SW 1271 (cell line): Measurements from ENCODE around the gene USHBP1.
"Not testable (repeated sequence)": the region's sequence is repeated elsewhere in the genome, so short reads cannot be mapped to it uniquely, and the experiment has no call there.

ENCODE experiments used
- DNase-seq, 2 experiments: peaks; one replicate each; lab custom pipeline; 2025; lab: John Stamatoyannopoulos, UW

The USHBP1 gene

DNA sequence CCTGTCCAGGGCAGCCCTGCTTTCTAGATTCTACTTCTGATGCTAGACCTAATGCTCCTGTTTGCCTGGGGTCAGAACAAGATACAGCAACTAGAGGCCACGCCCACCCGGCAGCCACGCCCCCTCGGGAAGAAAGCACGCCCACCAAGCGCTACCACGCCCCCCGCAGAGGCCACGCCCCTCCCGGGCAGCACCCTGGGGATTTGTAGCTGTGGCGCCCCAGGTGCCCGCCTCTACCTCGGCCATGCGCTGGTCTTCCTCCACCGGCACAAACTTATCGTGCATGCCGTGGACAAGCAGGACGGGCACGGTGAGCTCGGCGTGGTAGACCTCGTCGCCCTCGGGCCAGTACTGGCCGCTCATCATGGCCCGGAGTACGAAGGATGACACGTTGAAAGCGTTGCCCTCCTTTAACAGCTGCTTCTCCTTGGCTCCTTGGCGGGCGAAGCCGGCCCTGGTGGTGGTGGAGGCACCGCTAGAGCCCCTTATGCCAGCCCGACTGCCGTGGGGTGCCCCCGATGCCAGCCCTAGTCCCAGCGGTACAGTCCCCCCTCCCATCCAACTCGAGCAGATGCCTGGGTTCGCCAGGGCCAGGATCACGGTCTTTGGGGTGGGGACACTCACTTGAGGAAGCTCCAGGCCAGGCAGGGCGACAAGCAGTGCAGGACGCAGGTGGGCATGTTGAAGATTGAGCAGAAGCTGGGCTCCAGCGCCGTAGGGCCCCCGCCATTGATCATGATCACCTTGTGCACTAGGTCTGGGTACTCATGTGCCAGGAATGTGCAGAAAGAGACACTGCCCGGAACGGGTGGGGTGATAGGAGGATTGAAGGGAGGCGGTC lies 29.7 kb upstream of the USHBP1 start:
- no peak for DNase-seq

DNA sequence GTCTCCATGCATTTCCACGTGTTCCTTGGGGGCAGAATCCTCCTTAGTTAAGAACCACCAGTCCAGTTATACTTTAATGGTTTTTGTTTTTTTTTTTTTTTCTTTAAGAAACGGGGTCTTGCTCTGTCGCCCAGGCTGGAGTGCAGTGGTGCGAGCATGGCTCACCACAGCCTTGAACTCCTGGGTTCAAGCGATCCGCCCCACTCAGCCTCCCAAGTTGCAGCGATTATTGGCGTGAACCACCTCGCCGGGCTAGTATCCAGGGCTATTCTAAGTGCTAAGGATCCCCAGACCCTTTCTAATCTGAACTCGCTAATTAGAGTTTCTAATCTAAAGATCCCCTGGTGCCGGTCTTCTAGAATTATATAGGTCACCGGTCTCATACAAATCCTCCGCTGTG lies 29.1 kb upstream of the USHBP1 start:
- no peak for DNase-seq

DNA sequence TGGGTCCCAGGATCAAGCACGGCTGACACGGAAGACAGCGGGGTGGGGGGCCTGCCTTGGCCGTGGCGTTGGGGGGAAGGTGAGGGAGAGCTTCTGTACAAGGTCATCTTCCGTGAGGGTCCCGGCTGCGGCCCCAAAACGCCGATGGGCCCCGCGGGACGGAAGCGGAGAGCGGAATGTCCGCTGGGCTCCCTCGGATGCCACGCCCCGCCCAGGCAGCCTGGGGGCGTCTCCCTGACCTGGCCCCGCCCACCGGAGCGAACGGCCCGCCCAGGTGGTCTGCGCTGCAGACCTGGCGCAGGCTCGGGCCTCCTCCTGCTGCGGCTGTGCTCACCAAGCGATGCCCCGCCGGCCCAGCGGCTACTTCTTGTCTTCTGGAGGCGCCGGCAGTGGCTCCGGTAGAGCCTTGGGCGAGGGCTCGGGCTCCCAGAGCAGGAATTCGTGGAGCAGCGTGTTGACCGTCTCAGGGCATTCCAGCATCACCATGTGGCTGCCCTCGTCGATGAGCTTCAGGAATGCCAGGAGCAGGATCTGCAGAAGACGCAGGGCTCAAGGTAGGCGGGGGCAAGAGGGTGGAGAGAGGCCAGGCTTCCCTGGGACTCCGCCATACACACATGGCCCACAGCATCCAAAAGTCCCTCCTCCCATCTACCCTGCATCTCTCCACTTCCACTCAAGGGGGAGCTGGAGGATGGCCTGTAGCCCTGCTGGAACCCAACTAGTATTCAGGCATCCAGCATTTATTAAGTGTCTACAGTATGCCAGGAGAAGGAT lies 27.9 kb upstream of the USHBP1 start:
- peak in 1 of 2 experiments; percentile 16 for DNase-seq

DNA sequence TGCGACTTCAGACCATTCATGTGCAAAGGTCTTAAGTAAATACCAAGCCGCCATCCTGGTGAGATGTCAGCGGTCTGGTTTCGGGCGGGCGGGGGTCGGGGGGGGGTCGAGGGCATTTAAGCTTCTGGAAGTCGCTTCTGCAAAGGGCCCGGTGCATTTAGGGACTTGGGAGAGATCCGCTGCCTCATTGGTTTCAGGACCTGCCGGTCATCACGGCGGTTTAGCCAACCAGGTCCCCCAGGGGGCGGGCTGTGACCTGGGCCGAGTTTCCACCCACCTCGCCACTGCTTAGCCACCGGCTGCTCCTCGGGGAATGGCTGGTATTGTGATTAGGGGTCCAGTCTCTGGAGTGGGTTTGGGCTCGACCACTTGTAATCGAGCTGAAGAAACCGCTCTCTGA lies 24.9 kb upstream of the USHBP1 start:
- DNase-seq: peak in 1 of 2 experiments; percentile 10

DNA sequence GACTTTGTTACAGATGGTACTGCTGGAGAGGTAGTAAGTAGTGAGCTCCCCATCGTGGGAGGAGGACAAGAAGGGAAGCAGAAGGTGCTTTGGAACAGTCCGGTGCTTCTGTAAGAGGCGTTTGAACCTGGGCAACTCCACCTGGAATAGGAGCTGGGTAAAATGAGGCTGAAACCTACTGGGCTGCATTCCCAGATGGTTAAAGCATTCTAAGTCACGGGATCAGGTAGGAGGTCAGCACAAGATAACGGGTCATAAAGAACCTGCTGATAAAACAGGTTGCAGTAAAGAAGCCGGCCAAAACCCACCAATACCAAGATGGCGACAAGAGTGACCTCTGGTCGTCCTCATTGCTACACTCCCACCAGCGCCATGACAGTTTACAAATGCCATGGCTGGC lies 22.2 kb upstream of the USHBP1 start:
- DNase-seq: no peak

DNA sequence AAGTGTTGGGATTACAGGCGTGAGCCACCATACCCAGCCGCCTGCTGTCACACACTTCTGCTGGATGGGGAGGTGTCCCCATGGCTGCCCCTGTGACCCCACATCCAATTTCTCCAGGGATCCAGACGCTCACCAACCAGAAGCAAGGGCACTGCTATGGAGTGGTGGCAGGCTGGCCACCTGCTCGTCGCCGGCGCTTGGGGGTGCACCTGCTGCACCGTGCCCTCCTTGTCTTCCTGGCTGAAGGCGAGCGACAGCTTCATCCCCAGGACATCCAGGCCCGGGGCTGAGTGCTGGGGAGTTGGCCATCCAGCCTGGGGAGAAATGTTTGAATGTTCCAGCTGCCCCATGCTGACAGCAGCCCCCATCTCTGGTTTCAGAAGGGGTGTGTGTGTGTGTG lies 21.7 kb upstream of the USHBP1 start:
- no peak for DNase-seq

DNA sequence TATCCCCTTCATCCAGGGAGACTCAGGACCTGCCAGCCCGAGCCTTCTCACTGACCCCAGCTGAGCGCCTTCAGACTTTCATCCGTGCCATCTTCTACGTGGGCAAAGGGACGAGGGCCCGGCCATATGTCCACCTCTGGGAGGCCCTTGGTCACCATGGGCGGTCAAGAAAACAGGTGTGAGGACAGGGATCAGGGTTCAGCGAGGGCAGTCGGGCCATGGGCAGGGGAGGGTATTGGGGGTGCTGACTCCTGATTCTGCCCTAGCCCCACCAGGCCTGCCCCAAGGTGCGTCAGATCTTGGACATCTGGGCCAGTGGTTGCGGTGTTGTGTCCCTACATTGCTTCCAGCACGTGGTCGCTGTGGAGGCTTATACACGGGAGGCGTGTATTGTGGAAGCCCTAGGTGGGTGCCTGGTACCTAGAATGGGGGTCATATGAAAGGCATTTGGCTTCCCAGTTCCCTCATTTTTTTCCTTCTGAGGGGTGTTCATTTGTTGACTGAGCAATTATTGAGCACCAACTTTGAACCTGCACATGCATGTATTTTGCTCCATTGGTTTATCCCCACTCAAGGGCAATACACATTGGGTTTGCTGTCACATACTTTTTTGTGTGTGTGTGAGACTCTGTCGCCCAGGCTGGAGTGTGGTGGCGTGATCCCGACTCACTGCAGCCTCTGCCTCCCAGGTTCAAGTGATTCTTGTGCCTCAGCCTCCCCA lies 21.0 kb upstream of the USHBP1 start:
- no peak for DNase-seq

DNA sequence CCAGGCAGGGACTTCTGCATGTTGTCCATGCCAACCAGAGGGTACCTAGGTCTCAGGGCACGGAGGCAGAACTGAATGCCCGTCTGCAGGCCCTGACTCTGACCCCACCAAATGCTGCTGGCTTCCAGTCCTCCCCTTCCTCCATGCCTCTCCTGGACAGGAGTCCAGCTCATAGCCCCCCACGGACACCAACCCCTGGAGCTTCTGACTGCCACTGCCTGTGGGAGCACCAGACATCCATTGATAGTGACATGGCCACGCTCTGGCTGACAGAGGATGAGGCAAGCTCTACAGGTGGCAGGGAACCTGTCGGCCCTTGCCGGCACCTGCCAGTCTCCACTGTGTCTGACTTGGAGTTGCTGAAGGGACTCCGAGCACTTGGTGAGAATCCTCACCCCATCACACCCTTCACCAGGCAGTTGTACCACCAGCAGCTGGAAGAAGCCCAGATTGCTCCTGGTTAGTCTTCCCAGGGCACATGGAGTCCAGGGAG lies 19.0 kb upstream of the USHBP1 start:
- no peak for DNase-seq

DNA sequence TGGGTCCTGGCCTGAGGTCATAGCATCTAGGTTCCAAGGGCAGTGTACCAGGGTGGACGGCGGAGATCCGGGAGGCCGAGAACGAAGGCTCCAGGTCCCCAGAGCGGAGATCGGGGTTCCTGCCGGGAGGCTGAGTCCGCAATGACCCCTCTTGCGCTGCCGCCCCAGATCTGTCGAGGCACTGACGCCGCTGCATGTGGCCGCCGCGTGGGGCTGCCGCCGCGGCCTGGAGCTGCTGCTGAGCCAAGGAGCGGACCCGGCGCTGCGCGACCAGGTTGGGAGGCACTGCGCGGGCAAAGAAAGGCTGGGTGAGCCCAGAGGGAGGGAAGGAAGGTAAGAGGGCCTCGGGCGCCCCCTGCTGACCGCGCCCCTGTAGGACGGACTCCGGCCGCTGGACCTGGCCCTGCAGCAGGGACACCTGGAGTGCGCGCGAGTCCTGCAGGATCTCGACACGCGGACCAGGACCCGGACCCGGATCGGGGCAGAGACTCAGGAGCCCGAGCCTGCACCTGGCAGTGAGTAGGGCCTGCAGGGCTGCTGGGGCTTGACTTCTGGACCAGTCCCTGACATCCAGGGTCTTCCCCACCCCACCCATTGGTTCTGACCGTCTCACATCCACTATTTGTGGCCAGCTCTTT lies 18.1 kb upstream of the USHBP1 start:
- peak; percentile 67 to 74 for DNase-seq

DNA sequence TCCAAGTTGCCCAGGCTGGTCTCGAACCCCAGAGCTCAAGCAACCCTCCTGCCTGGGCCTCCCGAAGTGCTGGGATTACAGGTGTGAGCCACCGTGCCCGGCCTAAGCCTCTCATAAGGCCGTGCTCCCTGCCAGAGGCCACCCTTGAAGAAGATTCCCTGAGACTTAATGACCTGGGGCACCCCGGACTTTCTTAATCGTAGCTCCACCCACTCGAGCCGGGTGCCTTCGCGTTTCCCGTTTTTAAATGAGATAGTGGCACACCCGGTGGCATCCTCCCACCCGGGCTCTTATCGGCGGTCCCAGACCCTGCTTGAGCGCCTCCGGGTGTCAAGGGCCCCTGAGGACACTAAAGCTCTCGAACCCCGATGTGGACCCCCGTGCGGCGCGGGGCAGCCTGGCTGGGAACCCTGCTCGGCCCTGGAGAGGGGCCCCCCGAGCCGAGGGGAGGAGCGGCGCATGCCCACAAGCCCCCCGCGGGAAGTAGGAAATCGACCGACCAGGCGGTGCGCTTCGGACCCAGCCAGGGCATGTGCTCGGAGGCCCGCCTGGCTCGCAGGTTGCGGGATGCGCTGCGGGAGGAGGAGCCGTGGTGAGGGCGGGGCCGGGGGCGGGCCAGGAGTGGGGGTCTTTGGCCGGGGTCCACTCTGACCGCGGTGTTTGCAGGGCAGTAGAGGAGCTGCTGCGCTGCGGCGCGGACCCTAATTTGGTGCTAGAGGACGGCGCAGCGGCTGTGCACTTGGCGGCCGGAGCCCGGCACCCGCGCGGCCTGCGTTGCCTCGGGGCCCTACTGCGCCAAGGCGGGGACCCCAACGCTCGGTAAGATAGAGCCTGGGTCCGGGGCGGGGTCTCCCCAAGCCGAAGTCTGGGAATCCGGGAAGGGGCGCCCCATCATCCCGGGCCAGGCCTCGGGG lies 17.1 kb upstream of the USHBP1 start, which contains the start of gene ANKLE1:
TSS of gene ANKLE1 (plus strand) at position 511 of the 914 bp plus-strand sequence. CDS start at position 531, 20 bp downstream.
- no peak for DNase-seq

DNA sequence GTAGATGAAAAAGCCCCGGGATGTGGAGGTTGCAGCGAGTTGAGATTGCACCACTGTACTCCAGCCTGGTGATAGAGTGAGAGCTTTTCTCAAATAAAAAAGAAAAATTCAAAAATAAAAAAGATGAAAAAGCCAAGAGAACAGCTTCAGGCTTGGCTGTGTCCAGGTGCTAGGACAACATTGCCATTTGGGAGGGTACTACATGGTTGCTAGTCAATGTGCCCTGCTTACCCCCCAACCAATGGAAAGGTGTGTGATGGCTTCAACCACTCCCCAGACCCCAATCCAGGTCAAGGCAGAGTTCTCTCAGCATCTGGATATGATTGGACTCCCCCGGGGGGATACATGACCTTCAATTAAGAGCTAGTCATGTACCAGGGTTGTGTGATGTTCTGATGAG lies 14.9 kb upstream of the USHBP1 start:
- DNase-seq: no peak

DNA sequence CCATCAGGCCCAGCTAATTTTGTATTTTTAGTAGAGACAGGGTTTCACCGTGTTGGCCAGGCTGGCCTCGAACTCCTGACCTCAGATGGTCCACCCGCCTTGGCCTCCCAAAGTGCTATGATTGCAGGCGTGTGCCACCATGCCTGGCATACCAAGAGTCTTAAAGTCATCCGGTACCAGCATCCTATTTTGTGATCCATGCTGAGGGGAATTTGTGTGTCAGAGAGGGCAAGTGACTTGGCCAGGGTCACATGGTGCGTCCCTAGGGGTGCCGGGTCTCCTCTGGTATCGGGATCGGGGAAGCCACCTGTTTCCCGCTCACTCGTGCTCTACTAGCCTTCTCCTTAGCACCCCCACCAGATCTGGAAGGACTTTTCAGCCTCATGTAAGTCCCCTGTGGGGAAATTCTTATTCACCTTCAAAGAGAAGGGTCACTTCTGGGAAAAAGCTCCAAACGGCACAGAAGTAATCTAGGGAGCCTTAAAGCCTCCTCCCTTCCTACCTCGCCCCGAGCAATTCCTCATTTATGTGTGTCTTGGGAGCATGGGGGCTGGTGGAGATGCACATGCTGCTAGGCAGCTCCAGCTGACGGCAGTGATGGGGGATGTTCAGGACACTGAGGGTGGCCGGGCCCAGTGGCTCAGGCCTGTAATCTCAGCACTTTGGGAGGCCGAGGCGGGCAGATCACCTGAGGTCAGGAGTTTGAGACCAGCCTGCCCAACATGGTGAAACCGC lies 11.1 kb upstream of the USHBP1 start:
- DNase-seq: no peak

DNA sequence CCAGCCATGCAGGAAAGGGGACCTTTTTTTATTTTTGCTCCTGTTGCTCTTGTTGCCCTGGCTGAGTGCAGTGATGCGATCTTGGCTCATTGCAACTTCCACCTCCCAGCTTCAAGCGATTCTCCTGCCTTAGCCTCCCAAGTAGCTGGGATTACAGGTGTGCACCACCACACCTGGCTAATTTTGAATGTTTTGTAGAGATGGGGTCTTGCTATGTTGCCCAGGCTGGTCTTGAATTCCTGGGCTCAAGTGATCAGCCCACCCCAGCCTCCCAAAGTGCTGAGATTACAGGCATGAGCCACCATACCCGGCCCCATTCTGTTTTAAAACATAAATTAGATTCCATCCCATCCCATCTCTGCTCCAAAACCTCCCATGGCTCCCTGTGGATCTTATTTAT lies 10.3 kb upstream of the USHBP1 start:
- not testable (repeated sequence) for DNase-seq

DNA sequence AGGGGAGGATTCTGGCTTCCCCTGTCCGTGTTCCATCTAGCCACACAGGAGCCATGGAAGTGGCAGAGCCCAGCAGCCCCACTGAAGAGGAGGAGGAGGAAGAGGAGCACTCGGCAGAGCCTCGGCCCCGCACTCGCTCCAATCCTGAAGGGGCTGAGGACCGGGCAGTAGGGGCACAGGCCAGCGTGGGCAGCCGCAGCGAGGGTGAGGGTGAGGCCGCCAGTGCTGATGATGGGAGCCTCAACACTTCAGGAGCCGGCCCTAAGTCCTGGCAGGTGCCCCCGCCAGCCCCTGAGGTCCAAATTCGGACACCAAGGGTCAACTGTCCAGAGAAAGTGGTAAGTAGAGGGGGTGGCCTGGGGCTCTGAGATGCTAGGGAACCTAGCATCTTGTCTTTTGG lies 4.2 kb upstream of the USHBP1 start:
- no peak for DNase-seq

DNA sequence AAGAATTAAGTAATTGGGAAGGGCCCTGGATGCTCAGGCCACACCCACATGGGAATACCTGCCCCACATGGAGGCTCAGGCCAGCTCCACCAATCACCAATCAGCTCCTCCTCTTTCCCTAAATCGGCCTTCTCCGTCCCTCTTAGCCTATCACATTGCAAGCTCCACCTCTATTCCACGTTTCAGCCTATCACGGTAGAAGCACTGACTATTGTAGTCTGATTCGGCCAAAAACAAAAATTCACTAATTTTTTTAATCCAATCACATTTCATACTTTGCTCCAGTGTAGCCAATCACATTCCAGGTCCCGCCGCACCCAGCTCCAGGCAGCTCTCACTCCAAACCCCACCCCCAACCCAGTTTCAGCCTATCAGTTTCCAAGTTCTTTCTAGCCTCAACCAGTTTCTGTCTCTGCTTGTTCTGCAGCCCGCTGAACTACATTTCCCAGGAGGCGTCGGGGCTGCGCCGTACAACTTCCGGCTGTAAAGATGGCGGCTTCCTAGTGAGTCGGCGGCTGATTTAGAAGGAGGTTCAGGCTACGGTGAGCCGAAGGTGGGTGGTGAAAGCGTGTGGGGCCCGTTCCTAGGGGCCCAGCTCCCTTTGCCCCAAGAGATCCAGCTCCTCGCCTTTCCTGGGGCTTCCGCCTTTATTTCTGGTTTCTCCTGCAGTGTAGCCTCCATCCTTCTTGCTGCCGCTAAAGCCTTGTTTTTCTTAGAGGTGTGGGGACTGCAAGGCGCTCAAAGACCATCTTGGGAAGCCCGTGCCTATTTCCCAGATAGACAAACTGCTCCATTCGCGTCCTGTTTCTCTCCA lies 2.6 kb upstream of the USHBP1 start, which contains the start of gene BABAM1:
TSS of gene BABAM1 (plus strand) at position 469 of the 814 bp plus-strand sequence. CDS start 1,364 bp downstream, outside the sequence.
- DNase-seq: peak; percentile 95 to 99

DNA sequence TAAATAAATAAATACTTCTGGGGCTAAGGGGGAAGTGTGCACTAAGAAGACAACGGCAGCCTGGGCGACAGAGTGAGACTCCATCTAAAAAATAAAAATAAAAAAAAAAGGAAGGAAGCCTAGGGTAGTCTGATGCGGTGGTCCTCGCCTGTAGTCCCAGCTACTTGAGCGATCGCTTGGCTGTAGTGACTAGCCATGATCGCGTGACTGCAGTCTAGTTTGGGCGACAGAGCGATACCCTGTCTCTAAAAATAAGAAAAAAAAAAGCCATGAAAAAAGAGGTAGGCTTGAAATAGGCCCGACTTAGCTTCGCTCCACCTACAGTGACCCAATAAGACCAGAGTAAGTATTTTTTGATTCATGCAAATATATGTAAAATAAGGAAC lies 2.0 kb upstream of the USHBP1 start:
- no peak for DNase-seq

DNA sequence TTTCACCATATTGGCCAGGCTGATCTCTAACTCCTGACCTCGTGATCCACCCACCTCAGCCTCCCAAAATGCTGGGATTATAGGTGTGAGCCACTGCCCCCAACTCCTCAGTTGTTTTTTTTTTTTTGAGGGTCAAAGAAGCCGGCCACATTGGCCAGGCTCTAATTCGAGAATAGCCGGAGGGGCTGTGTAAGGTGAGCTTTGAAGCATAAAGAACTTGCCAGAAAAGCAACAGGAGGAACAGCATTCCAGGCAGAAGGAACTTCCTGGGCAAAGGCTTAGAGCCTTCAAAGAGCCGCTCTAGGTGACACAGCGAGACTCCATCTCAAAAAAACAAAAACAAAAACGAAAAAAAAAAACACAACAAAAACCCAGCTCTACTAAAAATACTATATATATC lies 1.5 kb upstream of the USHBP1 start:
- DNase-seq: no peak

DNA sequence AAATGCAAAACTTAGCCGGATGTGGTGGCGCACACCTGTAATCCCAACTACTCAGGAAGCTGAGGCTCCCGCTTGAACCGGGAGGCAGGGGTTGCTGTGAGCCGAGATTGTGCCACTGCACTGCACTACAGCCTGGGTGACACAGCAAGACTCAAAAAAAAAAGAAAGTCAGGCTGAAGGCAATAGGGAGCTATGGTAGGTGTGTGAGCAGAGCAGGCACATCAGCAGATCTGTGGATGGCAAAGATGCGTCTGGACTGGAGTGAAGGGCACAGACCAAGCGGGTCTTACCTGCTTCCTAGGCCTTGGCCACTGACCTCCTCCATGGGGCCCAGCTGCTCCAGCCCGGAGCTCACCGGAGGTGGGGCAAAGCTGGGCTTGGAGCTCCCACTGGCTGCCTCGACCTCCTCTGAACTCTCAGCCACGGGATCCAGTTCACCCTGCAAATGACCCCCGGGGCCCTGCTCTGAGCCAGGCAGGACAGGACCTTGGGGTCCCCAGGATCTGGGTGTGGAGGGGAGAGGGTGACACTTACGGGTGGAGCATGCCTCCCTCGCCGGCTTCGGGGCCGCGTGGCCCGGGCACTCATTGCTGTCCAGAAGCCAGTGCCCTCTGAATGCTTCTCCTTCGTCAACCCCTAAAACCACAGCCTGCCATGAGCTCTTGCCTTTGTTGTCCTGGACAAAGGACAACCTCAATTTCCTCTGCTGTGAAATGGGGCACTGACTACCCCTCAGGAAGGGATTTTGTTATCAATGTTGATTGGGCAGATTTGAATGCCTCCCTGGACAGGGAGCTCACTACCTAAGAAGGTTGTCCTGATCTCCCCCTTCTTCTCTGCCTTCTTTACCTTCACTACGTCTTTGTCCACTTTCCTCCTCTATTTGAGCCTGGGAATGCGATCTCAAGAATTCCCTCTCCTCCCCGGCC lies 569 bp downstream of the USHBP1 start:
- DNase-seq: no peak
